NCI-H2171 treated with DMSO at 0.1 percent for 48 hours (cell line): ENCODE results near the gene TMEM143.
"Not testable (repeated sequence)": the region's sequence is repeated elsewhere in the genome, so short reads cannot be mapped to it uniquely, and the experiment has no call there.

Source experiments
- DNase-seq: peaks from one replicate; lab custom pipeline; 2025; lab: John Stamatoyannopoulos, UW

Gene TMEM143

GRCh38 chr19:48391100-48392005, 27.6 kb upstream of the TMEM143 start, which contains the start of gene KDELR1:
TSS of gene KDELR1 (minus strand) at chr19:48391551. CDS start at chr19:48391358, 193 bp downstream.
- DNase-seq: peak; percentile 75

- DNase-seq: peak; percentile 49
Observed at GRCh38 chr19:48390188-48391099, 26.7 kb upstream of the TMEM143 start.

- no peak for DNase-seq
Observed at GRCh38 chr19:48386981-48387380, 23.2 kb upstream of the TMEM143 start.

GRCh38 chr19:48385461-48386087, 21.8 kb upstream of the TMEM143 start:
- no peak for DNase-seq

- DNase-seq: no peak
Observed at GRCh38 chr19:48382286-48382685, 18.5 kb upstream of the TMEM143 start.

- peak; percentile 26 for DNase-seq
Observed at GRCh38 chr19:48381178-48381950, 17.6 kb upstream of the TMEM143 start.

- DNase-seq: no peak
Observed at GRCh38 chr19:48379058-48379457, 15.3 kb upstream of the TMEM143 start.

GRCh38 chr19:48378194-48378570, 14.4 kb upstream of the TMEM143 start:
- no peak for DNase-seq

GRCh38 chr19:48373567-48373966, 9.8 kb upstream of the TMEM143 start:
- DNase-seq: no peak

GRCh38 chr19:48372904-48373303, 9.2 kb upstream of the TMEM143 start:
- DNase-seq: peak; percentile 99

GRCh38 chr19:48371771-48372170, 8.0 kb upstream of the TMEM143 start:
- DNase-seq: not testable (repeated sequence)

GRCh38 chr19:48371367-48371766, 7.6 kb upstream of the TMEM143 start:
- DNase-seq: no peak

- peak; percentile 35 for DNase-seq
Observed at GRCh38 chr19:48370955-48371354, 7.2 kb upstream of the TMEM143 start.

- peak; percentile 89 for DNase-seq
Observed at GRCh38 chr19:48368936-48369335, 5.2 kb upstream of the TMEM143 start.

GRCh38 chr19:48367855-48368254, 4.1 kb upstream of the TMEM143 start:
- no peak for DNase-seq

GRCh38 chr19:48365602-48366001, 1.9 kb upstream of the TMEM143 start:
- no peak for DNase-seq

GRCh38 chr19:48364598-48365348, 1.0 kb upstream of the TMEM143 start:
- DNase-seq: no peak

GRCh38 chr19:48363500-48363809, 285 bp downstream of the TMEM143 start:
- peak; percentile 62 for DNase-seq

- peak; percentile 98 for DNase-seq
Observed at GRCh38 chr19:48362716-48363499, 832 bp downstream of the TMEM143 start.

- no peak for DNase-seq
Observed at GRCh38 chr19:48361912-48362311, 1.8 kb downstream of the TMEM143 start.
